Stomach (tissue), 9 donors: ENCODE measurements around the gene NUDT19. TPM values are rescaled to one million over a fixed set of nuclear protein-coding genes. Genes with fewer than 3 reads are reported as not detected.

Source experiments
- DNase-seq, 2 donors: peaks; one replicate each; pipeline versions ENCODE4 v3.0.0 to v3.0.0-alpha.2; 2013 to 2019
- H3K27ac ChIP-seq, 5 donors: fragments of 200-600 bp in 4 of 5; sonication (generic) in 4 of 5; one replicate each; pipeline ENCODE4 v1.5.1; 2013 to 2019; ENCODE audit warnings: mild to moderate bottlenecking in 1 of 5, moderate library complexity in 1 of 5
- H3K27me3 ChIP-seq, 3 donors: fragments of 200-600 bp; sonication (generic); one replicate each; pipeline ENCODE4 v1.5.1; 2017 to 2019; ENCODE audit warnings: mixed run types in 1 of 3
- H3K36me3 ChIP-seq, 4 donors: fragments of 200-600 bp; sonication (generic); 1 replicate in 3 of 4; 2 replicates in 1 of 4; pipeline ENCODE4 v1.5.1; 2016 to 2019
- H3K4me1 ChIP-seq, 4 donors: fragments of 200-600 bp; sonication (generic); one replicate each; pipeline ENCODE4 v1.5.1; 2016 to 2019
- H3K4me3 ChIP-seq, 4 donors: fragments of 200-600 bp; sonication (generic) in 3 of 4; one replicate each; pipeline ENCODE4 v1.5.1; 2016 to 2019; ENCODE audit warnings: mild to moderate bottlenecking in 1 of 4
- H3K9me3 ChIP-seq, 4 donors: fragments of 200-600 bp; sonication (generic); one replicate each; pipeline ENCODE4 v1.5.1; 2016 to 2019
- CTCF ChIP-seq, 7 experiments: fragments of 450-650 bp in 4 of 7; fragments of 200-600 bp in 3 of 7; sonication (generic) in 3 of 7; IDR thresholded peaks; one replicate each; pipeline ENCODE4 v1.5.1; 2016 to 2019; ENCODE audit warnings: antibody characterized with exemption in 7 of 7, control low read depth in 2 of 7, mild to moderate bottlenecking in 1 of 7
- EP300 ChIP-seq: sonication (generic); formaldehyde crosslinking; IDR thresholded peaks from one replicate; pipeline ENCODE4 v1.6.1; 2017; ENCODE audit warnings: antibody characterized with exemption
- POLR2A ChIP-seq, 4 donors: fragments of 450-650 bp; IDR thresholded peaks; one replicate each; pipeline ENCODE4 v1.6.1; 2016; ENCODE audit warnings: antibody characterized with exemption in 4 of 4, control low read depth in 2 of 4, mild to moderate bottlenecking in 1 of 4, moderate library complexity in 1 of 4
- POLR2AphosphoS5 ChIP-seq, 3 donors: sonication (generic); formaldehyde crosslinking; IDR thresholded peaks; one replicate each; pipeline ENCODE4 v1.6.1; 2016; ENCODE audit warnings: antibody characterized with exemption in 3 of 3
- WGBS, 5 donors: extraction: QIAGEN DNeasy Blood & Tissue Kit in 3 of 5; methylation state at CpG; one replicate each; pipeline versions ENCODE4 v1.1.5 to v1.1.7; 2013 to 2018; 5-methylcytosine and 5-hydroxymethylcytosine counted together
- intact Hi-C: fragments of 100-400 bp; cut with DNase I; formaldehyde crosslinking; loops from one replicate; pipeline ENCODE4 v1.15.1; 2023; ENCODE audit warnings: low total_unique reads
- polyA plus RNA-seq, 3 donors: library from polyadenylated mRNA; stranded (reverse); fragments of 200-250 nt; gene quantifications; one replicate each; pipeline ENCODE4 v1.2.3, GENCODE V29; 2013
- total RNA-seq, 5 donors: library from RNA; depleted of rRNA; stranded (reverse); fragments of >200 nt; gene quantifications; one replicate each; pipeline versions ENCODE4 v1.1.0 to v1.2.3, GENCODE V29; 2014 to 2016
- donor health status: healthy with polysubstance abuse.
- donor health status: Bipolar disorder and iron deficiency.
- donor health status: healthy.

Gene NUDT19
- total and polyA plus RNA-seq, 8 donors: 2.0 to 19.2 (median 7.8) TPM; not detected in 1

DNA sequence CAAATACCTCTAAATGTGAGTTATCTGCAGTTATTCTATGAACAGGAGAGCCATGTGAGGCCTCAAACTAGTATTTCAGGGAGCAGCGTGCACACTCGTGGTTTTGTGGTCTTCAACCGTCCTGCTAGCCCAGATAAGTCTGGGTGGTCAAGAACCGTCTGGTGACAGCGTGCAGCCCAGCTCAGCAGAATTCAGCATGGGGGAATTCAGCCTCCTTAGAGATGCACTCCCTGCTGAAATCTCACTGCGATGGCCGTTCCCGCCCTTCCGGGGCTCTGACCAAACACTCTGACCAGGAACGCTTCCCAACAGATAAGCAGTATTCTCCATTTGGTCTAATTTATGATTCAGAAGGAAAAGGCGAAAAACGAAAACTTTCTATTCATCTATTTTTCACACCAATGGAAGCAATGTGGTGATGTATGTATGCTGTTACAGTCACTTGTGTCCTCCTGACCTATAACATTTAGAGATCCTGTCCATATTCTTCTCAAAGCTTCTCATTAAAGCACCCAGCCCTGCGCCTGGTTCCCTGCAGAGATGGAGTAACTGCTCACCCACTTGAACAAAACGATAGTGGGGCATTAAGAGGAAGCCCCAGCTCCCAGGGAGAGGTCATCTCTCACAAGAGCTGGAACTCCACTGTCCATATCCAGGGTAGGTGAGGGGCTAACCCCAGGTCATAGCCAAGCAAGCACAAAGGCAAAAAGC lies 19.6 kb upstream of the NUDT19 start:
- DNase-seq: no peak
- TF ChIP-seq CTCF (IDR thresholded peaks at IDR 0.05) (no peak), EP300 (no peak), POLR2AphosphoS5 (IDR thresholded peaks at IDR 0.05) (no peak), POLR2A (IDR thresholded peaks at IDR 0.05) (no peak)
- no peak overlapping the region for H3K4me3 ChIP-seq
- peaks cover 0 to 16% (median 13%) of the 10 kb centered on the region in 3 donors for H3K27me3 ChIP-seq
- H3K9me3 ChIP-seq: no peaks in the 10 kb centered on the region
- peaks cover 0 to 5% (median 2%) of the 10 kb centered on the region in 4 donors for H3K36me3 ChIP-seq
- no peak overlapping the region for H3K27ac ChIP-seq
- peaks cover 36 to 66% (median 50%) of the 10 kb centered on the region in 4 donors for H3K4me1 ChIP-seq
- intact Hi-C loops: no loop called here
- WGBS, 5 donors: 66 to 82% (median 78%) methylated on average over 14 of the region's 14 CpGs

- Histone ChIP-seq H3K4me3 (no peak overlapping the region), H3K4me1 (peaks cover 39 to 68% (median 54%) of the 10 kb centered on the region in 4 donors), H3K9me3 (no peaks in the 10 kb centered on the region), H3K36me3 (no peaks in the 10 kb centered on the region), H3K27ac (no peak overlapping the region), H3K27me3 (peaks cover 0 to 24% (median 19%) of the 10 kb centered on the region in 3 donors)
- intact Hi-C loops: no loop called here
- TF ChIP-seq CTCF (IDR thresholded peaks at IDR 0.05) (no peak), EP300 (no peak), POLR2AphosphoS5 (IDR thresholded peaks at IDR 0.05) (no peak), POLR2A (IDR thresholded peaks at IDR 0.05) (no peak)
- 61 to 92% (median 83%) methylated on average over 3 of the region's 3 CpGs for WGBS, 5 donors
- no peak for DNase-seq
These were observed 18.8 kb upstream of the NUDT19 start for GRCh38 chr19:32672841-32673240.

DNA sequence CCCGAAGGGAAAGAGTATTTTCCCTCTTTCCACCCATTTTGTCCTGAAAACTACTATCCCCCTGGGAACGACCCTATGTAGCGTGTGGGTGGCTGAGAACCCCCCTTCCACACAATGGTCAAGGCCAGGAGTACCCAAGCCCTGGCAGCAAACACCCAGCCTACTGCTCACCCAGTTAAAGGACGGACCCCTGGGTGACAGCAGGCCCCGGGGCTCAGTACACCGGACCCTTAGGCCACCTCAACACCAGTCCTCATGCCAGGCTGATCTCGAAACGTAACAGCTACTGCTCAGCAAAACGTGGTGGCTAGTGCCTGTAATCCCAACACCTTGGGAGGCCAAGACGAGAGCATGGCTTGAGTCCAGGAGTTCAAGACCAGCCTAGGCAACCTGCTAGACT lies 18.0 kb upstream of the NUDT19 start:
- no peak for TF ChIP-seq POLR2AphosphoS5 (IDR thresholded peaks at IDR 0.05)
- TF ChIP-seq POLR2A (IDR thresholded peaks at IDR 0.05): no peak
- TF ChIP-seq EP300: no peak
- TF ChIP-seq CTCF (IDR thresholded peaks at IDR 0.05): no peak
- Histone ChIP-seq H3K4me1 (peaks cover 39 to 68% (median 54%) of the 10 kb centered on the region in 4 donors), H3K36me3 (no peaks in the 10 kb centered on the region), H3K4me3 (peak overlapping the region; percentile 92 to 100 (median 98)), H3K27me3 (peaks cover 0 to 27% (median 19%) of the 10 kb centered on the region in 3 donors), H3K9me3 (no peaks in the 10 kb centered on the region), H3K27ac (no peak overlapping the region)
- DNase-seq: no peak
- intact Hi-C loops: no loop called here
- 82 to 88% (median 86%) methylated on average over 9 to 10 of the region's 10 CpGs for WGBS, 5 donors

- no peak for DNase-seq
- peaks cover 0 to 27% (median 19%) of the 10 kb centered on the region in 3 donors for H3K27me3 ChIP-seq
- H3K36me3 ChIP-seq: no peaks in the 10 kb centered on the region
- H3K4me1 ChIP-seq: peaks cover 39 to 66% (median 52%) of the 10 kb centered on the region in 4 donors
- H3K4me3 ChIP-seq: peak overlapping the region; percentile 92 to 100 (median 98)
- intact Hi-C loops: no loop called here
- TF ChIP-seq POLR2A (IDR thresholded peaks at IDR 0.05) (no peak), POLR2AphosphoS5 (IDR thresholded peaks at IDR 0.05) (no peak)
- no peaks in the 10 kb centered on the region for H3K9me3 ChIP-seq
- peak overlapping the region; percentile 86 to 95 (median 92) for H3K27ac ChIP-seq
- 1 to 4% (median 1%) methylated on average over 22 to 67 of the region's 67 CpGs for WGBS, 5 donors
These were observed 17.3 kb upstream of the NUDT19 start for GRCh38 chr19:32674153-32674930.
